HG03460 (cell line): ENCODE data around the gene RNF213.

Source experiments
- ATAC-seq: cut with Tn5 transposase; IDR thresholded peaks from one replicate; pipeline ENCODE4 v1.9.1; 2021; ENCODE audit not compliant: unreplicated experiment

RNF213 gene

DNA sequence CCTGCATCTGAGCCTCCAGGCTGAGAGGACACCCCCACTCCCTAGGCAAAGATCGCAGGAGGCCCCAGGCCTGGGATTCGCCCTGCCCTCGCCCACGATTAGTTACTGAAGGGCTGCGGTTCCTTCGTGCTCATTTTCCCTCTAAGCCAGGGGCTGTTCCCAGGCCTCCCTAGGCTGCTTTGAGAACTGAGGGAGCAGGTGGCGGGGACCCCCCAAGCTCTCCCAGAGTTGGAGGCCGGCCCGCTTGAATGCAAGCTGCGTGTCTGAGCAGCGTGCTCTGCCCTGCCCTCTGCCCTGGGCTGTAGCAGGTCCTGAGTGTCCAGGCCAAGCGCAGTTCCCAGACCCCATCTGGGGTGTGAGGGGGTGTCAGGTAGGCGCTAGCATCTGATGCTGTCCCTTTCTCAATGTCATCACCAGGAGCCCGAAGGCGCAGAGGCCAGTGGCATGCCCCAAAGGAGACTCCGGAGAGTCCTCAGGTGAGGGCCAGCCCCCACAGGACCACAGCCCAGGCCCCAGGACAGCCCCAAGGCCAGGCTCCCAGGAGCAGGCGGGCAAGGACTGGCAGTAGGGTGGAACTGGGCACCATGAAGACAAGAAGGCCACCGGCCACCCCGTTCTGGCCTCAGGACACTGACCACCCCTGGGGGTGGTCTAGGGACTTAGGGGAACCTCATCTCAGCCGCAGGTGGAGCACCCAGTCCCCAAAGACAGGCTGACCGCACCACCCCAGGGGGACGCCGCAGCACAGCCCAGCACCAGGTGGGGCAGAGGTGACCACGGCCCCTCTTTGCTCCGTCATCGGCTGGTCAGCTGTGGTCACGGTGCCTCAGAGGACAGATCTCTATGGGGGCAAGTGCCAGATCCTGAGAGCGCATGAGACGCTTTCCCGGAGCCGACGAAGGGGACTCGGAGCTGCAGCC is 169.0 kb downstream of the RNF213 start:
- ATAC-seq = no peak

DNA sequence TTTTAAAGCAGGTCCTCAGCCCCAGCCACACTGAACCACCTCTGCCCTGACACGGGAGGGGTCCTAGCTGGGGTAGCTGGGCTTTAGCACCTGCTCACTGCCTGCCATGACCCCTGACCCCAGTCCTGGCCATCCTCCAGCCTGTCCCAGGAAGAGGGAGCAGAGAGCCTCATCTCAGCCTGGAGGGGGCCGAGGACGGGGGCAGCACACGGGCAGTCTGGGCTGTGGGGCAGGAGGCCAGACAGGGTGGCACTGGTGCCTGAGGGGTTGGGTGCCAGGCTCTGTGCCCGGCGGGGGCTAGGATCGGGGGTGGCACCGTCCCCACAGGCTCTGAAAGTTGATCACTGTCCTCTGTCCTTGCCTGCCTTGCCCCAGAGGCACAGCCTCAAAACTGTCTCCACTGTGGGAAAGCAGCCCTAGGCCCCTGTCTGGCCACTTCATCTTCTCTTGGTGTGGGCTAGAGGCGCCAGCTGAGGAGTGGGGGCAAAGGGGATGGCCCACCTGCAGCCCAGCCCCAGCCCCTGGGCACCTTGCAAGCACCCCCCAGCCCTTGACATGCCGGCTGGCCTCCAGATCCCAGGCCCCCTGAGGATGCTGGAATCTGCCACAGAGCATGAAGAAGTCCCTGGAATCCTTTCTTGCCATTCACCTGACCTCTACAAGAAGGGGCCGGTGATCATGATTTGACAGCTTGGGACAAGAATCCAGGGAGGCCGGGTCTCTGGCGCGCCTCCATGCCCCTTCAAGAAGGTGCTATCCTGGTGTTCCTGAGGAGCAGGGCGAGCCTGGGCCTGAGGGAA is 170.0 kb downstream of the RNF213 start:
- no peak for ATAC-seq

DNA sequence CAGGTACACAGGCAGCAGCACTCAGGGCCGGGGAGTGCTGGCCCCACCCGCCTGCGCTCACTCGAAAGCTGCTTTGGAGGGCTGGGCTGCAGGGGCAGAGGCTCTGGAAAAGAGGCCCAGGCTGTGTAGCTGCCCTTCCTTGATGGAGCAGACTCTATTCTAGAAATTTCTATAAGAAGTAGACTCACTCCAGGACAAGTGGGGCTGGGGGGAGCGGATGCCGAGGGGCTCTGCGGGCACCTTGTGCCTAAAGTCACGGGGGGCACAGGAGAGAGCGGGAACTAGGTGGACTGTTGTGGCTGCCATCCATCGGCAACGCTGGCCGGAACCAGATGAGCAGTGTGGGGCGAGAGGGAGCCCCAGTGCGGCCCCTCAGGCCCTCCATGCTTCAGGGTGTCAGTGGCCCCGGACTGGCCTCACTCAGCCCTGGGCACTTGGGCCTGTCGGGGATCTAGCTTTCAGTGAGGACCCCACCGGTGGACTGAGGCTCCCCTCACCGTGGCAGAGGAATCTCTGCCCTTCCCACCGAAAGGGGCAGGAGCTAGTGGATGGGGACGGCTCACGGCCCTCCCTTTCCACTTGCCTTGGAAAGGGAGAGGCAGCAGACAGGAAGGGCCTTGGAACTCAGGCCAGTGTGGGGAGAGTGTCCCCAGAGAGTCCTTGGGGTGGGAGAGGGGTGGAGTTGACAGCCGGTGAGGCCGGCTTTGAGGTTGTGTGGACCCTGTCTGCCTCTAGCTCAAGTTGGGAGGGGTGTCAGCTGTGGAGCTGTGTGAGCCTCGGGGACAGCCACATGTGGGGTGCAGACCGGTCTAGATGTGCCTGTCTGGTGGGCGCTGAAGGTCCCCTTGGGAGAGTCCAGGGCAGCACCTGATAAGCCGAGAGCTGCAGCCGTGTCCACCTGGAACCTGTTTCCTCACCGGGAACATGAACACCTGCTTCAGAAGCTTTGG is 170.9 kb downstream of the RNF213 start:
- no peak for ATAC-seq

DNA sequence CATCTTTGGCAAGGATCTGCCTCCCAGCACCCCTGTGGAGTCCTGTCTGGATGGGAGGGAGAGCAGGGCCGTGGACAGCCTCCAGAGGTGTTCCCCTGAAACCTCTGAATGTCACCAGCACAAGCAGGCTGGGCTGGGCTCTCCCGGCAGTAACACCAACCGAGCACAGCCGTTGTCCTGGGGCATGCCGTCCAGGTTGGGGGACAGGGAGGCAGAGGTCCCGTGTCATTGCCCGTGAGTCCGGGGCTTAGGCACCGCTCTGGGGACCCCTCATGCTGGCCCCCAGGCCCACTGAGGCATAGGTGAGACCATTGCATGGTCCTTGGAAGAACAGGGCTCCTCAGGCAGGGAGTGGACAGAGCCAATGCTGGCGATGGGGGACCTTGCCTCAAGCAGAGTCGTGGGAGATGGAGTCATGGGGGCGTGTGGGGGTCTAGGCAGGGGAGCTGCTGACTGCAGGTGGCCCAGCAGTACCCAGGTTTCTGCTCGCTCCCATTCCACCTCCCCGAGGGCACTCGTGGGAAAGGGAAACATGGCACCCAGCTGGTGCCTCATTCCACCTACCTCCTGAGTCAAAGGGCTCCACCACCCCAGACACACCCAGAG is 171.8 kb downstream of the RNF213 start:
- ATAC-seq = no peak

- ATAC-seq = no peak
Measured at GRCh38 chr17:80432961-80433550, 172.4 kb downstream of the RNF213 start.

DNA sequence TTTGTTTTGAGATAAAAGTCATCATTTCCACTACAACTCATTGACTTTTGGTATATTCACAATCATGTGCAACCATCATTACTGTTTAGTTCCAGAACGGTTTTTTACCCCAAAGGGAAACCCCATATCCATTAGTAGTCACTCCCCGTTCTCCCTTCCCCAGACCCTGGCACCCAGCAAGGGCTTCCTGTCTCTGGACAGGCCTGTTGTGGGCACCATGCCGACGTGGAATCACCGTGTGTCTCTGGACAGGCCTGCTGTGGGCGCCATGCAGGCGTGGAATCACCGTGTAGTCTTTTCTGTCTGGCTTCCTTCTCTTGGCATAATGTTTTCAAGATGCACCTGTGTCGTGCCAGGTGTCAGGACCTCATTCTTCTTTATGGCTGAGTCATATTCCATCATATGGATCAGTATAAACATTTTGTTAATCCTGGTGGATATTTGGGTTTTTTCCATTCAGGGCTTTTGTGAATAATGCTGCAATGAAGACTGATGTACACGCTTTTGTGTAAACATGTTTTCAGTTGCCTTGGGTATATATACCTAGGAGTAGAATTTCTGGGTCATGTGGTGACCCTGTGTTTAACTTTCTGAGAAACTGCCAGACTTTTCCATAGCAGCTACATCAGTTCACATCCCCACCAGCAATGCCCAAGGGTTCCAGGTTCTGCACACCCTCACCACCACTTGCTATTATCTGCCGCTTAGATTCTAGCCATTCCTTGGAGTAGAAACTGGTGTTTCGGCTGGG is 173.4 kb downstream of the RNF213 start:
- no peak for ATAC-seq

DNA sequence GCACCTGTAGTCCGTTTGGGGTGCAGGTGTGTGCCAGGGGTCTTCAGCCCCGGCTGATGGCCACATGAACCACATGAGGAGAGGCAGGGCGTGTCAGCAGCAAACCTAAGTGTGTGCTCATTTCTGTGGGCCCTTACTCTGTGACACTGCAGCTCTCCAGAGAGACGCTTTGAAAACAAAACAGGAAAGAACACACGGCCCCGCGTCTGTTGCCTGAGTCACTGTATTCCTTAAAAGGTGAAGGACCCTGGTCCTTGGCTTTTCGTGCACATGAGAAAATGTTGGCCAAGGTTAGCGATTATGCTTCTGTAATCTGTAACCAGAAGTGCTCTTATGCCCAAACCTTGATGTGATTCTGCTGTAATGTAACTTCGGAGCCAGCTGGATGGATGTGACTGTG is 176.9 kb downstream of the RNF213 start:
- ATAC-seq = no peak

GRCh38 chr17:80438806-80439205 is 178.2 kb downstream of the RNF213 start:
- no peak for ATAC-seq

- ATAC-seq = no peak
Measured at GRCh38 chr17:80439499-80439898, 178.8 kb downstream of the RNF213 start.

GRCh38 chr17:80441133-80441578 is 180.5 kb downstream of the RNF213 start:
- no peak for ATAC-seq

DNA sequence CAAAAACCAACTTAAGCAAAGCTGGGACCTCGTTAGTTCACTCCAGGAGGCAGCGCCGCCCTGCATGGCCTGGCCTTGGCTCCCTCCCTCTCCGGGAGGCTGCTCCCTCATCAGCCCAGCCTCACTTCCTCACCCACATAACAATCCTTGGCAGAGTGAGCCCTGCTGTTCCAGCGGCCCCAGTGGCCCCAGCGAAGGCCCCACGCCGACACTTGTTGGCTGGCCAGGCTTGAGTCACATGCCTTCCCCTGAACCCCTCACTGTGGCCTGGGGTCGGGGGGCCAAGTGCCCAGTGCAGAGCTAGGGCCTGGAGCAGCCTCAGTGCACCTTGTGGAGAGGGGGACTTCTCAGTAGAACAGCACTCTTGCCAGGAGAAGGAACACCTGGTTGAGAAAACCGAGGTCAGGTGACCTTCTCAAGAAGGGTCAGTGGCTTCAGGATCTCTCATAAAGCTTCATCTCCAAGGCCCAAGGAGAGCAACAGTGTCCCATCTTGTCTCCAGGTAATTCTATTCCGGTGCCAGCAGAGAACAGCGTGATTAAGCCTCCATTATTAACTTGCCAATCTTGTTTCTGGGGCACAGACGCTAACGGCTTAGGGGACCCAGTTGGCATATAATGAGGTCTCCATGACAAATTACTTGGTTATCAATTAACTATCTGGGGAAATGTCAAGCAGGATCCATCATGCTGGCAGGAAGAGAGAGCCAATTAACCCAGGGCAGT is 181.1 kb downstream of the RNF213 start:
- ATAC-seq = no peak

DNA sequence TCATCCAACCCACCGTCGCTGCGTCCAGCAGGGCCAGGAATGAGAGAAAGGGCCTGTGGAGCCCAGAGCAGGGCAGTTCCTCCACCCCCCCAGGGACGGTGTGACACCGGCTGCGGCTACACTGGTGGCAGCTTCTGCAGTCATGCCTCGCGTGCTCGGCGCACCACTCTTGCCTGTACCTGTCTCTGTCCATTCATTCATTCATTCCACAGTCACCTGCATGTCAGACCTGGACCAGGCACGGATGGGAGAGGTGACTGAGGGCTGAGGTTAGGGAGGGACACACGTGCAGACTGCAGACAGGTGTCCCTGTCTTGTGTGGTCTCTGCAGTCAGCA is 181.6 kb downstream of the RNF213 start:
- ATAC-seq = no peak

GRCh38 chr17:80442764-80443163 is 182.1 kb downstream of the RNF213 start:
- ATAC-seq = no peak

GRCh38 chr17:80443498-80443897 is 182.8 kb downstream of the RNF213 start:
- no peak for ATAC-seq

DNA sequence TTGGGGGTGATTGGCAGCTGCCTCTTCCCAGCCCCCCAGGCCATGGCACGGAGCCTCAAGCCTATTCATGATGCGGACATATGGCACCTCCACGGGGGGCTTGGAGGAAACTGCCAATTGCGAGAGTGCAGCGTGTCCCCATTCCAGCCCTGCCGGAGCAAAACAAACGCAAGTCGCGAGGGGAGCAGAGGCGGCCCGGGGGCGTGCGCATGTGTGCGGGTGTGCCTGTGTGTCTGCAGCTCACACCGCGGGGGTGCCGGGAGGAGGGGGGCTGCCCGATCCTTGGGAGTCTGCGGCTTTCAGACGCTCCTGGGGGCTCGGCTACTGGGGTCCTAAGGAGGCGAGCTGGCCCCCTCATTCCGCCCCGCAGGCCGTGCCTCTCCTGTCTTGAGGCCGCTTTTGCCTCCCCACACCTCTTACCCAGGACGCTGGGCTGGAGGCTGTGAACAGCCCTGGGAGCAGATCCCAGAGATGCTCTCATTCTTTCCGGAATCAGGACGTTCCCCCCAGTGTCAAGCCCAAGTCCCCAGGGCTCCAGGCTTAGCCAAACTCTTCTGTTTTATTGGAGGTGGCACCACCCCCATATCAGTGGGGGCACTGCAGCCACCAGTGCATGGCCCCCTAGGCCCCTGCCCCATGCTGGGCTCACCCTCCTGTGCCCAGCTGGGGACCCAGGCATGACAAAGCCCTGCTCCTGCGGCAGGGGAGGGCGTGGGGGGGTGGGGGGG is 183.4 kb downstream of the RNF213 start:
- no peak for ATAC-seq

GRCh38 chr17:80444644-80444979 is 184.0 kb downstream of the RNF213 start:
- no peak for ATAC-seq

GRCh38 chr17:80445007-80445725 is 184.5 kb downstream of the RNF213 start:
- no peak for ATAC-seq

GRCh38 chr17:80445726-80446110 is 185.1 kb downstream of the RNF213 start:
- no peak for ATAC-seq
